Ishikawa (cell line): Measurements from ENCODE around the gene KCNG2.

ENCODE experiments used
- CEBPB ChIP-seq: IDR thresholded peaks from 2 replicates; pipeline ENCODE4 v1.6.1; 2012
- CREB1 ChIP-seq: IDR thresholded peaks from 2 replicates; pipeline ENCODE4 v1.6.1; 2012; ENCODE audit warnings: low read depth
- EGR1 ChIP-seq: IDR thresholded peaks from 2 replicates; pipeline ENCODE4 v1.6.1; 2012
- EP300 ChIP-seq: IDR thresholded peaks from 2 replicates; pipeline ENCODE4 v1.6.1; 2012; ENCODE audit warnings: borderline replicate concordance
- FOXM1 ChIP-seq: IDR thresholded peaks from 2 replicates; pipeline ENCODE4 v1.6.1; 2012; ENCODE audit warnings: low read depth, borderline replicate concordance
- MAX ChIP-seq: IDR thresholded peaks from 2 replicates; pipeline ENCODE4 v1.6.1; 2012
- NFIC ChIP-seq: IDR thresholded peaks from 2 replicates; pipeline ENCODE4 v1.6.1; 2012
- RAD21 ChIP-seq: IDR thresholded peaks from 2 replicates; pipeline ENCODE4 v1.6.1; 2012; ENCODE audit warnings: low read depth
- REST ChIP-seq: IDR thresholded peaks from 2 replicates; pipeline ENCODE4 v1.6.1; 2012; ENCODE audit warnings: low read depth, mild to moderate bottlenecking
- TAF1 ChIP-seq: IDR thresholded peaks from 2 replicates; pipeline ENCODE4 v1.6.1; 2012; ENCODE audit warnings: low read depth, mild to moderate bottlenecking
- TCF12 ChIP-seq: IDR thresholded peaks from 2 replicates; pipeline ENCODE4 v1.6.1; 2012; ENCODE audit warnings: low read depth
- TEAD4 ChIP-seq: IDR thresholded peaks from 2 replicates; pipeline ENCODE4 v1.6.1; 2012
- USF1 ChIP-seq: IDR thresholded peaks from 2 replicates; pipeline ENCODE4 v1.6.1; 2012
- YY1 ChIP-seq: IDR thresholded peaks from 2 replicates; pipeline ENCODE4 v1.6.1; 2012; ENCODE audit warnings: low read depth
- ZBTB7A ChIP-seq: IDR thresholded peaks from 2 replicates; pipeline ENCODE4 v1.6.1; 2012; ENCODE audit warnings: low read depth

KCNG2 gene

DNA sequence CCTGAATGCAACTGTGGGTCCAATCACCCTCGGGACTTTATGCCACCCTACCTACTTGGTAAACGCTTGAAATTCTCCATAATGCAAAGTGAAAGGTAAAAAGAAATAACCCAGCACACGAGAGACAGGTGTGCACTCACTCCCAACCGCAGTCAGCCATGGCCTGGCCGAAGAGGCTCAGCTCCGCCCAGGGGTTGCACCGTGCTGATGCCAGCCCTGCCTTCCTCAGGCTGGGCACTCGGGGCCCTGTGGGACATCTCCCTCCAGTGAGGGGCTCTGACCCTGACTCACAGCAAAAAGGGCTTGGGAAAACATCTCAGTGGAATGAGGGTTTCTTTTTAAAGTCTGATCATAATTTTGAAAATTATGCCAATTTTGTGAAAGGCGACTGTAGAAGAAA is 140.5 kb downstream of the KCNG2 start:
- TF ChIP-seq CREB1 = no peak
- TF ChIP-seq EGR1 = no peak
- no peak for TF ChIP-seq FOXM1
- no peak for TF ChIP-seq ZBTB7A
- TF ChIP-seq TEAD4 = no peak

- TF ChIP-seq EGR1 (no peak), RAD21 (no peak), CREB1 (no peak), ZBTB7A (no peak), CEBPB (no peak), TEAD4 (no peak), YY1 (no peak)
Measured at GRCh38 chr18:79939096-79939495, 141.4 kb downstream of the KCNG2 start.

DNA sequence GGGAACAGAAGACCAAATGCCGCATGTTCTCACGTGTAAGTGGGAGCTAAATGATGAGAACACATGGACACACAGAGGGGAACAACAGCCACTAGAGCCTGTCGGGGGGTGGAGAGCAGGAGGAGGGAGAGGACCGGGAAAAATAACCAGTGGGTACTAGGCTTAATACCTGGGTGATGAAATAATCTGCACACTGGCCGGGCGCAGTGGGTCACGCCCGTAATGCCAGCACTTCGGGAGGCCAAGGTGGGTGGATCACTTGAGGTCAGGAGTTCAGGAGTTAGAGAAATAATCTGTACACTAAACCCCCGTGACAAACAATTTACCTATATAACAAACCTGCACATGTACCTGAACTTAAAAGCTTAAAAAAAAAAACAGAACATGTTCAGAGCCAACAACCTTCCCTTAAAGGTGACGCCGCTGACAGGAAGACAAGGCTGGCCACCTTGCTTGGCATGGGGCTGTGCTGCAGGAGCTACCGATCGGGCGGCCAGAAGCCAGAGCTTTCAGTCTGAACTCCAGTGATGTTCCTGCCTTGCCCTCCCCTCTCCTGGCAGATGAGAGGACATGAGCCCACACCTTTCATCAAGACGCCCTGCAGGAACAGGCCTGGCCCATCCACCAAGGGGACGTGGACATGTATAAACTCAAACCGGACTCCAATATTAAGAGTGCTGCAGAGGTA is 142.5 kb downstream of the KCNG2 start:
- TF ChIP-seq TEAD4 (no peak), EGR1 (no peak), YY1 (no peak), TAF1 (no peak), USF1 (no peak), TCF12 (no peak), CEBPB (no peak), CREB1 (no peak), MAX (no peak), NFIC (no peak), REST (no peak), ZBTB7A (no peak), EP300 (no peak), RAD21 (no peak), FOXM1 (no peak)

GRCh38 chr18:79940814-79941472 is 143.2 kb downstream of the KCNG2 start:
- TF ChIP-seq TCF12 = no peak

- TF ChIP-seq CREB1 = no peak
Measured at GRCh38 chr18:79941473-79942119, 143.9 kb downstream of the KCNG2 start.

DNA sequence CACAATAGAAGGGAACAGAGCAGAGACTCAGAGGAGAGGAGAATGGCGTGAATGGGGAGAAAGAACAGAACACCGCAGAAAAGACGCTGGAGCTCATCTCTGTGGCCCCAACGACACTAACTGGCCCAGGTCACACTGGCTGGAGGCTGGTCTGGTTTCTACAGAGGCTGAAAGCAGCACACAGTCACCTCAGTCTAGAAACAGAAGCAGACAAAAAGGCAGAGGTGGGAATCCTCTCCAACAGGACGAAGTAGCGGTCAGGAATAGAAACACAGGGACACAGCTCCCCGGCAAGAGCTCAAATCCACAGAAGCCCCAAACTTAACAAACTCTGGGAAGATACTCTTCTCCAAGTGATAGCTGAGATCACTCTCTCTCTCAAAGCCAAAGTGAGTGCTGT is 144.5 kb downstream of the KCNG2 start:
- TF ChIP-seq YY1 (no peak), NFIC (no peak), TCF12 (no peak), EP300 (no peak), EGR1 (no peak), REST (no peak), RAD21 (no peak), ZBTB7A (no peak), FOXM1 (no peak), TEAD4 (no peak), MAX (no peak)
